SK-N-SH treated with all-trans-retinoic acid at 6 μM for 48 hours (cell line): ENCODE measurements around the gene ELK4.

Experiments used
- ARNTL ChIP-seq: fragments of 450-650 bp; formaldehyde crosslinking; IDR thresholded peaks from 2 replicates; pipeline ENCODE4 v1.5.0; 2020; ENCODE audit warnings: low read depth, mild to moderate bottlenecking, moderate library complexity, borderline replicate concordance
- BACH2 ChIP-seq: fragments of 250-450 bp; sonication (Bioruptor Pico); IDR thresholded peaks from 2 replicates; pipeline ENCODE4 v1.9.0; 2021; ENCODE audit warnings: mild to moderate bottlenecking, borderline replicate concordance
- ISL1 ChIP-seq: fragments of 250-450 bp; sonication (Bioruptor Pico); IDR thresholded peaks from 2 replicates; pipeline ENCODE4 v2.1.2; 2022; ENCODE audit warnings: mild to moderate bottlenecking, moderate library complexity
- RARB ChIP-seq: fragments of 250-450 bp; sonication (Bioruptor Pico); IDR thresholded peaks from 2 replicates; pipeline ENCODE4 v1.8.0; 2021; ENCODE audit warnings: mild to moderate bottlenecking, moderate library complexity
- TCF4 ChIP-seq: fragments of 250-450 bp; sonication (Bioruptor Pico); IDR thresholded peaks from 2 replicates; pipeline ENCODE4 v1.8.0; 2021; ENCODE audit warnings: mild to moderate bottlenecking, moderate library complexity, borderline replicate concordance
- ZFP3 ChIP-seq: fragments of 250-450 bp; sonication (Bioruptor Pico); IDR thresholded peaks from 2 replicates; pipeline ENCODE4 v1.5.0; 2020; ENCODE audit warnings: mild to moderate bottlenecking, moderate library complexity
- TF ChIP-seq, protein P1 (sequence below): fragments of 250-450 bp; sonication (Bioruptor Pico); IDR thresholded peaks from 2 replicates; pipeline ENCODE4 v1.5.1; 2020; ENCODE audit warnings: low read depth, mild to moderate bottlenecking, moderate library complexity

GRCh38 chr1:205604825-205605505 is 26.8 kb downstream of the ELK4 start:
- TF ChIP-seq BACH2 (CRISPR knock-in tag): no peak
- TF ChIP-seq ISL1 (CRISPR knock-in tag): no peak
- TF ChIP-seq, protein P1, sequence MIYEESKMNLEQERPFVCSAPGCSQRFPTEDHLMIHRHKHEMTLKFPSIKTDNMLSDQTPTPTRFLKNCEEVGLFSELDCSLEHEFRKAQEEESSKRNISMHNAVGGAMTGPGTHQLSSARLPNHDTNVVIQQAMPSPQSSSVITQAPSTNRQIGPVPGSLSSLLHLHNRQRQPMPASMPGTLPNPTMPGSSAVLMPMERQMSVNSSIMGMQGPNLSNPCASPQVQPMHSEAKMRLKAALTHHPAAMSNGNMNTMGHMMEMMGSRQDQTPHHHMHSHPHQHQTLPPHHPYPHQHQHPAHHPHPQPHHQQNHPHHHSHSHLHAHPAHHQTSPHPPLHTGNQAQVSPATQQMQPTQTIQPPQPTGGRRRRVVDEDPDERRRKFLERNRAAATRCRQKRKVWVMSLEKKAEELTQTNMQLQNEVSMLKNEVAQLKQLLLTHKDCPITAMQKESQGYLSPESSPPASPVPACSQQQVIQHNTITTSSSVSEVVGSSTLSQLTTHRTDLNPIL (CRISPR knock-in tag): no peak
- no peak for TF ChIP-seq ARNTL (CRISPR knock-in tag)
- no peak for TF ChIP-seq TCF4
- no peak for TF ChIP-seq ZFP3 (CRISPR knock-in tag)
- TF ChIP-seq RARB (CRISPR knock-in tag): no peak
